ENCODE results near the gene IER3IP1. TPM values are rescaled to one million over a fixed set of nuclear protein-coding genes. Genes with fewer than 3 reads are reported as not detected.

IER3IP1 gene, protein sequence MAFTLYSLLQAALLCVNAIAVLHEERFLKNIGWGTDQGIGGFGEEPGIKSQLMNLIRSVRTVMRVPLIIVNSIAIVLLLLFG
- total RNA-seq, result 15.4 and 16.7 TPM in 2 replicates

DNA sequence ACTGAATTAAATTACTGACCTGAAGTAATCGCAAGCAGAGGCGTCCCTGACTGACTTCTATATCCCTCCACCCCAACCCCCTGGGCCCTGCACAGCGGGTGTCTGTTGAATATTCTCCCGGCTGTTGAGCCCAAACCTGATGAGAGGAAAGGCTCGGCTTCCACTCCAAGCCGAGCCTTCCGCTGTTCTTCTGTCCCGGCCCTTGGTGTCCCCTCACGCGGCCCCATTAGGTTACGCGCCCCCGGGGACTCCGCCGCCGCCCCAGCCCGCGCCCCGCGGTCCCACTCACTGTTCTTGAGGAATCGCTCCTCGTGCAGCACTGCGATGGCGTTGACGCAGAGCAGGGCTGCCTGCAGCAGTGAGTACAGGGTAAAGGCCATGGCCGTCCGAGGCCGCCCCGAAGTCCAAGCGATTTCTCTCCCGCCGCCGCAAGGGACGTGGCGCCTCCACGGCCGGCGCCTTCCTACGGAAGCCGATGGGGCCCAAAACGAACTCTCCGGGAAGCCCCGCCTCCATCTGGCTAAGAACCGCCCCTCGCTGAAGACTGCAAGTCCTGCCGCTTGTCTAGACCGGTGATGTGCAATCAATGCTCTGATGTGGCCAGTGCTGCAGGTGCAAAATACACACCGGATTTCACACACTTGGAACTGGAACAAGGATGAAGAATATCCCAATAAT is at the start of gene IER3IP1:
Gene IER3IP1, minus strand, starts transcription at position 467 of the 678 bp plus-strand sequence. Its CDS starts 87 bp downstream, at position 380.

DNA sequence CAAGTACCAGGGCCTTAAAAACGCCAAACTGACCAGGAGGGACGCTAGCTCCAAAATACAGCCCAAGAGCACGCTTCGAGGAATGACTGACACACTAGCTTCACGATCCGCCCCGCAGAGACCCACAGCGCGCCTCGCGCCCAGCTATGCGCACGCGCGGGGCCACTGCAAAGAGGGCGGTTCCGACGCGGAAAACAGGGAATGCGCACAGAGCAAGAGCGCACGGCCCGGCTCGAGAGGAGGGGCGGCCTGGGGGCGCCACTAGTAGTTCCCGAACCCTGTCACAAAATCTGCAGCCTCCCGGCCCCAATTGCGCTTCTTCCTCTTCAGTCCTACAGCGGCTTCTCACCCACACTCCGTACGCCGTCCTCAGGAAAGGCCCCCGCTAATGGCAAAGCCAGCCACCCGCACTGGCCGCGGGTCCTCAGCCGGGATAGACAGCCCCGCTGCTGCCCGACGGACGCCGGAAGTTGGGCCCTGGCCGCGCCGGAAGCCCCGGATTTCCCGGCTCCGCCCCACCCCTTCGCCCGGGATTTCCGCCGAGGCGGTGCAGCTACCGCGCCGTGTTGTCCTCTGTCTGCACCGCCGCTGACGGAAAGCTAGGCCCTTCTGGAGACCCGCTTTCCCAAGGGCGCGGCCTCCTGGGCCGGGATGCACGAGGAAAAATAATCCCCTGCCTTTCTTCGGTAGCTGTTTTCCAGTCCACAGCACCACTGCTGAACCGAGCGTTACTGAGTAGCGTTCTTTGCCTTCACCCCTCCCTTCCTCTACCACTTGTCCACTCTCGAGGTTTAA is 25.9 kb downstream of the IER3IP1 start, which contains the start of gene HDHD2:
Gene HDHD2, minus strand, starts transcription at position 472 of the 795 bp plus-strand sequence. CDS start 14,061 bp downstream, outside the sequence.

Small RNAs within 50 kb of the gene (small RNA-seq; reads per million reads assigned to genes)
- not detected for gene AC012254.4

Other genes with a start within 250 kb of the IER3IP1 start
- gene ELOA2, start 140.7 kb downstream of the IER3IP1 start, total RNA-seq, result not detected in 2 replicates
- gene HDHD2, start 25.9 kb downstream of the IER3IP1 start, total RNA-seq, result 15.6 and 16.3 TPM in 2 replicates
- gene SKOR2, start 75.3 kb upstream of the IER3IP1 start, total RNA-seq, result not detected in 2 replicates

Data from hair follicle dermal papilla cell (primary cell).